NB4 (cell line): ENCODE results near the gene NFU1.

Experiments used
- CTCF ChIP-seq: IDR thresholded peaks from one replicate; pipeline ENCODE4 v1.5.1; 2012; ENCODE audit warnings: low read depth, low read length
- MYC ChIP-seq: IDR thresholded peaks from 2 replicates; pipeline ENCODE4 v1.6.1; 2011; ENCODE audit warnings: low read depth, low read length
- POLR2A ChIP-seq: IDR thresholded peaks from 2 replicates; pipeline ENCODE4 v1.6.1; 2011; ENCODE audit warnings: mild to moderate bottlenecking; ENCODE audit not compliant: insufficient read length; ENCODE audit errors: extremely low read depth

DNA sequence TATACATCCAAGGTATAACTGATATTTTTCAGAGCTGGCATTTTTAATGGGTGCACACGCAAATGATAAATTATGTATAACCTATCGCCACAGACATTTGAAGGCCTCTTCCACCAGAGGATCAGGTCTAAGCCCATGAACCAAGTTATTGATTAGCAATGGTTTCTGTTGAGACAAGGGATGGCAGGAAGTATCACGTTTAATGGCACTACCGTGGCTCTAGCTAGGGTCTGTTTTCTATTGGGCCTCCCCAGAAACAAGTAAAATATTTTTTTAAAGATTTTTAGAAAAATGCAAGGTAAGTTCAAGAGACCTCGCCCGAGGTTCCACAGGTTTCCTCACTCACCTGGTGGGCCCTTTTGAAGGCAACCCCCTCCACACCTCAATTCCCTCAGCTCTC is 50.9 kb downstream of the NFU1 start:
- TF ChIP-seq CTCF (no peak), POLR2A (no peak), MYC (no peak)
